Esophagus squamous epithelium (tissue), 4 donors: ENCODE results near the gene GFPT1.

Experiments
- CTCF ChIP-seq, 6 experiments: fragments of 450-650 bp in 4 of 6; fragments of 200-600 bp in 2 of 6; sonication (generic) in 2 of 6; IDR thresholded peaks; one replicate each; pipeline ENCODE4 v1.5.1; 2016 to 2019; ENCODE audit warnings: antibody characterized with exemption in 6 of 6, mild to moderate bottlenecking in 4 of 6, moderate library complexity in 4 of 6
- POLR2A ChIP-seq, 4 donors: fragments of 450-650 bp; IDR thresholded peaks; one replicate each; pipeline ENCODE4 v1.6.1; 2017; ENCODE audit warnings: antibody characterized with exemption in 4 of 4, mild to moderate bottlenecking in 4 of 4, moderate library complexity in 3 of 4

DNA sequence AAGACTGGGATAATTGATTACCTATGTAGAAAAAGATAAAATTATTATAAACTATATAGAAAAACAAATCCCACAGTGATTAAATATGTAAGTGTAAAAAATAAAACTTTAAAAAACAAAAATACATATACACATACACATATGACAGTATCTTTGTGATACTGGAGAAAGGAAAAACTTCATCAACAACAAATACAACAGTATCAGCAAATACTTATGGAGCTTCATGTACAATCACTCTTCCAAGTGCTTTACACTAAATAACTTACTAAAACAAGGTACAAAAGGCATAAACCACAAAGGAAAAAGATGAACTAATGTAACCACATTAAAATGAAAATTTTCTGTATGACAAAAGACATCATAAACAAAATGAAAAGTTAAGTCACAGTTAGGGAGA is 24.1 kb upstream of the GFPT1 start:
- TF ChIP-seq CTCF (IDR thresholded peaks at IDR 0.05) (no peak), POLR2A (IDR thresholded peaks at IDR 0.05) (no peak)
